HUDEP-2 (cell line): ENCODE measurements around the gene SCAMP1.
"Not testable (repeated sequence)": the region's sequence is repeated elsewhere in the genome, so short reads cannot be mapped to it uniquely, and the experiment has no call there.

Experiments used
- DNase-seq, 76 experiments: peaks; one replicate each; lab custom pipeline; 2025; ENCODE audit not compliant: unreplicated experiment in 76 of 76; lab: John Stamatoyannopoulos, UW

The SCAMP1 gene

GRCh38 chr5:78419396-78419795 is 59.0 kb downstream of the SCAMP1 start:
- no peak for DNase-seq

DNA sequence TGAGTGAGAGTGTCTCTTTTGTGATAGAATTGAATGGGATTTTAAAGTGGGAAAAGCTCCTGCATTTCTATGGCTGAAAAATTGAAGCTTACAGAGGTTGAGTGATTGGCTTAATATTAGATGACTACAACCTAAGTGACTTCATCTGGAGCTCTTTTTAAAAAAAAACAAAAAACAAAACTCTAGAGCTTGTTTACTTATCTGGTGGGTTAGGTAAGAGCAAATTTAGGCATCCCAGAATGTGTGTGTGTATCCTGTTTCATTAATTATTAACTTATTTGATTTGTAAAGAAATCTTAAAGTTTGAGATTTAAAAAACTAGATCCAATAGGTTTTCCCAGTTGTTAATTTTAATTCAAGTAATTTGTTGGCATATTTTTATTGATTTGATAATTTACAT is 60.1 kb downstream of the SCAMP1 start:
- no peak for DNase-seq

DNA sequence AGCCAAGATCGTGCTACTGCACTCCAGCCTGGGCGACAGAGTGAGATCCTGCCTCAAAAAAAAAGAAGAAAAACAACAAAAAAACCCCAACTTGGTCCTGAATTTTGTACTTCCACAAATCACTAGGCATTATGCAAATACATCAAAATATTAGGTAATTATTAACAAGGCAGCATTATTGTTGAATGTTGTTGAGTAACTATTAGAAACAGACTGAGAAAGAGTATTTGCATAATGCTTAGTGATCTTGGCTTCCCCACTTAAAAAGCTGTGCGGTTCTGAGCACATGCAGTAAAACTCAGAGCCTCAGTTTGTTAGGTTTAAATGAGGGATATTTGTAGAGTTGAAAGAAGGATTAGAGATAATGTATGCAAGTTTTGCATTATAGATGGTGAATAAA is 64.2 kb downstream of the SCAMP1 start:
- no peak for DNase-seq

DNA sequence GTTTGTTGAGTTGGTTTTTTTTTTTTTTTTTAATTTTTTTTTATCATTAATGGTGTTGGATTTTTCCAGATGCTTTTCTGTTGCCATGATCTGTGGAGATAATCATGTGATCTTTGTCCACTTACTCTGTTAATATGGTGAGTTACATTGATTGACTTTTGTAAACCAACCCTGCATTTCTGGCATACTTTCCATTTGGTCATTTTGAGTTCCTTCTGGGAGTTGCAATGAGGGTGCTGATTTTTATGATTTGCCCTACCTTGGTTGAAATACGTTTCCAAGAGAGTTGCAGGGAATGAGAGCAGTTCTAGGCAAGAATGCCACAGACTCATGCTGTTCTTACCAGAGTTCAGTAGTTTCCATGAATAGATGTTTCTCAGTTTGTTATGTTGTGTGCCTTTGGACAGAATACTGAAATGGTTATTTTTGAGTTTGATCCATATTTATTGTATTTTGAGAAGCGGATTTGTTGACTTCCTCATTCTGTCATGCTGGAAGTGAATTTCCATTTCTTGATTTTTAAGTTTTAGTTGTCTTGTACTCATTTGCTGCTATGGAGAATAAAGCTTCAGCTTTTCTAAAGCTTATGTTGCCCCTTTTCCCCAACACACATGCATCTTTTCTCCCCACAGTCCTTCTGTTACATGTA is 69.0 kb downstream of the SCAMP1 start:
- DNase-seq: no peak

DNA sequence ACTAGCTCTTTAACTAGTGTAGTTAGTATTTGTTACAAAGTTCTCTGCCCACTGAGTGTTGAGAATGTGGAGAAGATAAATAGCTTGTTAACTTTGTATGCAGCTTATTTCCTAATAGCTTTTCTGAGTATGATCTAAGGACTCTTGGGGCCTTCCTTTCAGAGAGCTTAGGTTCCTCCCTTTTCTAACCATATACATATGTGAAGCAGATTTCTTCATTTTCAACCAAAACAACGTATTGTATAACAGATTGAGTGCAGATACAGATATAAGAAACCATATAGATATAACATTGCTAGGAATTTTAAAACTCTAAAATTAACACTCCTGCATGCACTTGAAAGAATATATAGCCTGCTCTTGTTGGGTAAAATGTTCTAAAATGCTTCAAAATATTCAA is 70.4 kb downstream of the SCAMP1 start:
- DNase-seq: no peak

- no peak for DNase-seq
Observed at GRCh38 chr5:78433972-78434371, 73.6 kb downstream of the SCAMP1 start.

DNA sequence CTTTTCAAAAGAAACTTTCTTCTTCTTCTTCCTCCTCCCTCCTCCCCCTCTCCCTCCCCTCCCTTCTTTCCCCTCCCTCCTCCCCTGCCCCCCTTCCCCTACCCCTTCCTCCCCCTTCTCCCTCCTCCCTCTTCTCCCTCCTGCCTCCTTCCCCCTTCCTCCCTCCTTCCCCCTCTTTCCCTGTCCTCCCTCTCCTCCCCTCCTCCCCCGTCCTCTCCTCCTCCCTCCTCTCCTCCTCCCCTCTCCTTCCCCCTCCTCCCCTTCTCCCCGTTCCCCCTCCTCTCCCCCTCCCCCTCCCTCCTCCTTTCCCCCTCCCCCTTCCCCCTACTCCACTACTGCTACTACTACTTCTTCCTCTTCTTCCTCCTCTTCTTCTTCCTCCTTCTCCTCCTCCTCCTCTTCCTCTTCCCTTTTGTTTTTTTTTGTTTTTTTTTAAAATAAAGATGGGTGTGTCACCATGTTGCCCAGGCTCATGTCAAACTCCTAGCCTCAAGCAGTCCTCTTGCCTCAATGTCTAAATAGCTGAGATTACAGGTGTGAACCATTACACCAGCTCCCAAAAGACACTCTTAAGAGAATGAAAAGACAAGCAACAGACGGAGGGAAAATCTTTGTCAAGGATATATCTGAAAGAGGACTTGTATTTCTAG is 87.5 kb downstream of the SCAMP1 start:
- DNase-seq: no peak

GRCh38 chr5:78449103-78449502 is 88.7 kb downstream of the SCAMP1 start:
- DNase-seq: no peak

DNA sequence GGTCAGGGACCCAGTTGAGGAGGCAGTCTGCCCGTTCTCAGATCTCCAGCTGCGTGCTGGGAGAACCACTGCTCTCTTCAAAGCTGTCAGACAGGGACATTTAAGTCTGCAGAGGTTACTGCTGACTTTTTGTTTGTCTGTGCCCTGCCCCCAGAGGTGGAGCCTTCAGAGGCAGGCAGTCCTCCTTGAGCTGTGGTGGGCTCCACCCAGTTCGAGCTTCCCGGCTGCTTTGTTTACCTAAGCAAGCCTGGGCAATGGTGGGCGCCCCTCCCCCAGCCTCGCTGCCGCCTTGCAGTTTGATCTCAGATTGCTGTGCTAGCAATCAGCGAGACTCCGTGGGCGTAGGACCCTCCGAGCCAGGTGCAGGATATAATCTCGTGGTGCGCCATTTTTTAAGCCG is 97.1 kb downstream of the SCAMP1 start:
- DNase-seq: not testable (repeated sequence)

GRCh38 chr5:78458843-78459242 is 98.4 kb downstream of the SCAMP1 start:
- no peak for DNase-seq

GRCh38 chr5:78467140-78467539 is 106.7 kb downstream of the SCAMP1 start:
- no peak for DNase-seq

DNA sequence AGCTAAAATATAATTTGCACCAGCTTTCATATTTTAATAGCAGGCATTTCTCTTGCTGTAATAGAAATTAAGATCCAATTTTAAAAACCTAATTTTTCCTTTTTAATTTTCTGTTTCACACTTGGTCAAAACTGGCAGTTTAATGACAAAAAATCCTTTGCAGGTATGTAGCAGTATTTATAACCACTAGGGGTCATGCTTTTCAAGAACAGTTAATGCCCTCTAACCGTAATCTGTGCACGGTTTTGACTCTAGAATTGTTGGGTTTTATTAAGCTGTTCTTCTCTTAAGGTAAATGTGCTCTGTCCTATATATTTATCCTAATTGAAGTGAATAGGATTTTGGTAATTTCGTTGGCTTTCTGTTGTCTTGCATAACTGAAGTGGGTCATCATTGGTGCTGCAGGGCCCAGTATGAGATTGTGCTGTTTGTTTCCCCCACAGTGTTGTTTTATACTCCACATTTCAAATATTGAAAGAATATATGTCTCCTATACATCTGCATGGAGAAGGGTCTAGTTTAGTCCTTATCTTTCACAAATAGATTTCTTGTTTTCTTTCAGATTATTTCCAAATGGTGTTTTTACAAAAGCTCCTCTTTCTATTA is 107.4 kb downstream of the SCAMP1 start:
- peak in 20 of 76 experiments; percentile 2 to 46 (median 22) for DNase-seq

DNA sequence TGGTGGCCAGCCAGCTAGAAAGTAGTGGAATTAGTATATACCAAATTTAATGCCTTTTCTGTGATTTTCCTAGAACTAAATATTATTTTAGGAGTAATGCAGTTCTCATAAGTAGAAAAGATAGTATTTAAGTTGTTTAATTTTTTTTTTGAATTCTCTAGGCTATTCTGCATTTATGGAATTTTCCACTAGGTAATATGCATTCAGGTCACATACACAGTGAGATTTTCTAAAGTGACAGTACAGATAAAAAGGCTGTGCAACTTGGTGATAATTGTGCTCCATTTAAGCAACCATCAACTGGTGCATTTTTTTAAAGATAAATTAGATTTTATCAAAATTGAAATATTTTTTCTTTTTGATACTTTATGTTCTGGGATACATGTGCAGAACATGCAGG is 111.5 kb downstream of the SCAMP1 start:
- DNase-seq: no peak

DNA sequence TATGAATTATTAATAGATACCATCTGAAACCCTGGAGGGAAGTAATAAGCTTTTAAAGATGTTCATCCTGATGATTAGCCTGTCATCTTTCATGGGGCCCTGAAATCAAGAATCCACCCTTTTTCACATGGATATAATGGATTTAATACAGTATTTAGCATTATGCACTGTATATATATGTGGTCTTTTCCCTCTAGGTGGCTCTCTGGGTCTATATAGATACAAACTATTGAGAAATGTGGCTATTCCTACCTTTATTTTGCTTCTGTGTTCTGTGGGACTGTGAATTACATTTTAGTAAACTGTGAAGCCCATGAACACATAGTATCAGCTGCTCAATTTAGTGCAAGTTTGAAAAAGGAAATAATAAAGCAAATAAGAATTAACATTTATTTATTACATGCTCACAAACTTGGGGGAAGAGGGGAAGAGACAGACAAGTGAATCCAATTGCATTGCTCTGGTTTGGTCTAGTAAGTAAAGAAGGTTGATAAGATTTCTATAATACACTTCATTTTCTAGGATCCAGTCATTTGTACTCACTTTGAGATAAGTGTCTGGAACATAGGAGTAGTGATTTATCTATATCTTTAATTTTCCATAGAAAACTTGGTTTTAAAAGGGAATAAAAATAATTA is 112.2 kb downstream of the SCAMP1 start:
- DNase-seq: no peak

- DNase-seq: peak in 4 of 76 experiments; percentile 10 to 20 (median 17)
Observed at GRCh38 chr5:78473751-78474150, 113.3 kb downstream of the SCAMP1 start.

- no peak for DNase-seq
Observed at GRCh38 chr5:78475370-78475769, 115.0 kb downstream of the SCAMP1 start.

- DNase-seq: no peak
Observed at GRCh38 chr5:78476795-78477194, 116.4 kb downstream of the SCAMP1 start.

- no peak for DNase-seq
Observed at GRCh38 chr5:78482948-78483347, 122.5 kb downstream of the SCAMP1 start.

DNA sequence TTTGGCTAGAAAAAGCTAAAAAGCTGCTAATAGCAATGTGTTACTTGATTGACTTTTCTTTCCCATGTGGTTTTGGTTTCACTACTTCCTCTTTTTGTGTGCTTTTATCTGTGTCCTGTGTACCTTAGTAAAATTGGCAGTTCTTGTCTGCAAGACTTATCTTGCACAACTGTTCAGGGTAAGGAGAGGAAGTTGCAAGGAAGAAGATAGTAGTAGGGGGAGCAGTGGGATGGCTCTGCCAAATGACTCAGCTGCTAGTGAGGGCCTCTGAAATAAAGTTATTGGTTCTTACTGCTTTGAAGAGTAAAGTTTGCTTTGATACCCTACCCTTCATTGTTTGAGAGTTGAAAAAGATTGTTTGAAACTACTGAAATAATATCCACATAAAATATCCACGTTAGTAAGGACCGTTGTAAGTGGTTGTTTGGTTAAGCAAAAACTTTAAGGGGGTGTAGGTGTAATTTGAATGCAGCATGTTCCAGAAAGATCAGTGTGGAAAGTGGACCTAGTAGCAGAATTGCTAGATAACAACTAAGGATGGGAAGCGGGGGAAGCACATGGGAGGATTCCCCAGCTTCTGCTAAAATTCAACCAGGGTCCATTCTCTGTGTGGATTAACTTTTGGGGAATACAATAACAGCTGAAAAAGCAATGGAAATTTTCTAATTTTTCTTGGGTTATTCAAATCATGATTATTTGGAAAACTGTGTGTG is 123.5 kb downstream of the SCAMP1 start:
- DNase-seq: peak in 61 of 76 experiments; percentile 12 to 93 (median 64)

- no peak for DNase-seq
Observed at GRCh38 chr5:78486218-78486617, 125.8 kb downstream of the SCAMP1 start.

- no peak for DNase-seq
Observed at GRCh38 chr5:78487846-78488245, 127.4 kb downstream of the SCAMP1 start.
